ENCODE measurements around the gene ICAM1. TPM values are rescaled to one million over a fixed set of nuclear protein-coding genes. Genes with fewer than 3 reads are reported as not detected.

Gene ICAM1
- total RNA-seq, 1 experiment from 2014 or later = 2.3 TPM

GRCh38 chr19:10243606-10244005, 27.3 kb upstream of the ICAM1 start:
- Histone ChIP-seq H3K18ac (ENCODE audit: insufficient read length, low read depth, low read length) (no peak overlapping the region), H3K9me3 (ENCODE audit: control insufficient read depth, low read depth, low read length) (no peaks in the 10 kb centered on the region), H2AFZ (ENCODE audit: low read length) (no peak overlapping the region), H3K4me1 (ENCODE audit: insufficient read depth, low read length) (no peaks in the 10 kb centered on the region), H3K14ac (ENCODE audit: insufficient read depth, low read length) (no peak overlapping the region), H2AK5ac (ENCODE audit: insufficient read length, low read length) (no peak overlapping the region), H2BK15ac (ENCODE audit: low read depth, low read length) (no peak overlapping the region), H4K5ac (ENCODE audit: insufficient read length, low read depth, low read length) (no peak overlapping the region), H3K23ac (ENCODE audit: insufficient read length, low read depth, low read length) (no peak overlapping the region), H3K27me3 (ENCODE audit: insufficient read depth, low read length) (no peaks in the 10 kb centered on the region), H4K20me1 (ENCODE audit: control insufficient read depth, insufficient read depth, insufficient read length) (no peaks in the 10 kb centered on the region), H3K56ac (ENCODE audit: insufficient read length, low read depth, low read length) (no peak overlapping the region), H2BK20ac (ENCODE audit: low read depth, low read length, poor library complexity, severe bottlenecking) (no peak overlapping the region), H3K79me1 (ENCODE audit: insufficient read depth, low read depth, low read length, poor library complexity, severe bottlenecking) (no peaks in the 10 kb centered on the region), H3K23me2 (ENCODE audit: insufficient read length, low read depth, low read length, poor library complexity, severe bottlenecking) (no peaks in the 10 kb centered on the region), H3K79me2 (ENCODE audit: insufficient read depth, low read length) (no peaks in the 10 kb centered on the region), H2BK5ac (ENCODE audit: insufficient read length, low read length) (no peak overlapping the region), H4K8ac (replicated peaks; ENCODE audit: insufficient read length, low read depth, low read length) (no peak overlapping the region), H3T11ph (ENCODE audit: low read length) (no peak overlapping the region), H2BK12ac (ENCODE audit: insufficient read length, low read depth, low read length) (no peak overlapping the region), H3K9ac (ENCODE audit: extremely low read depth, insufficient read length, low read length) (no peak overlapping the region), H2BK120ac (ENCODE audit: low read depth, low read length, poor library complexity, severe bottlenecking) (no peak overlapping the region), H3K4ac (ENCODE audit: low read depth, low read length) (no peak overlapping the region), H3K27ac (ENCODE audit: insufficient read length, low read depth, low read length) (no peak overlapping the region), H3K4me2 (ENCODE audit: insufficient read depth, insufficient read length, low read length) (no peak overlapping the region), H4K91ac (ENCODE audit: insufficient read length, low read depth, low read length) (no peak overlapping the region)
- no peak for DNase-seq
- TF ChIP-seq CTCF (conservative IDR thresholded peaks at IDR 0.05) = no peak
- Mint-ChIP-seq H3K4me1 (peaks cover 0 to 4% of the 10 kb centered on the region in 2 experiments; a peak in 1 of 4 replicates), H3K9me3 (no peaks in the 10 kb centered on the region; a peak in 1 of 5 replicates), H3K36me3 (ENCODE audit: insufficient read depth in 1 of 3, low read depth in 3 of 3) (no peaks in the 10 kb centered on the region), H3K4me3 (no peak overlapping the region), H3K27ac (peak overlapping the region in 1 of 3 experiments; percentile 65; a peak in 1 of 7 replicates), H3K27me3 (ENCODE audit: low read depth) (no peaks in the 10 kb centered on the region; the same call in 1 of the 2 replicates)
- no CpG with 5 or more reads among the region's 7 CpGs for WGBS (ENCODE audit: extremely low coverage, insufficient read length, low lambda C conversion rate)
